Keratinocyte (primary cell): ENCODE measurements around the gene FNDC3B. TPM values are rescaled to one million over a fixed set of nuclear protein-coding genes. Genes with fewer than 3 reads are reported as not detected.
A peak's percentile ranks its signal among the peaks of the same experiment; 100 is the strongest.

ENCODE experiments used
- DNase-seq: peaks from one replicate; pipeline ENCODE4 v3.0.0-alpha.2; 2011; ENCODE audit warnings: low read depth, missing footprints, low spot score
- FAIRE-seq: peaks from 2 replicates; lab custom pipeline; 2011; peaks lifted over from hg19 to GRCh38; lab: Jason Lieb, UNC
- H2AFZ ChIP-seq: 2 replicates; pipeline ENCODE4 v1.6.0; 2012; ENCODE audit warnings: low read length, control low read depth, inconsistent platforms; ENCODE audit not compliant: control insufficient read depth
- H3K27ac ChIP-seq: 2 replicates; pipeline ENCODE4 v1.5.1; 2011; ENCODE audit warnings: low read length; ENCODE audit not compliant: control insufficient read depth, insufficient read depth
- H3K27me3 ChIP-seq: 3 replicates; pipeline ENCODE4 v1.6.0; 2011; ENCODE audit warnings: low read length; ENCODE audit not compliant: control insufficient read depth, insufficient read depth; ENCODE audit errors: extremely low read depth
- H3K36me3 ChIP-seq, 2 experiments: 2 replicates in 1 of 2; 3 replicates in 1 of 2; pipeline ENCODE4 v1.5.1; 2011; ENCODE audit warnings: low read length in 2 of 2, mild to moderate bottlenecking in 1 of 2; ENCODE audit not compliant: control insufficient read depth in 2 of 2, insufficient read depth in 2 of 2; ENCODE audit errors: extremely low read depth in 1 of 2
- H3K4me1 ChIP-seq: 3 replicates; pipeline ENCODE4 v1.5.1; 2011; ENCODE audit warnings: low read length; ENCODE audit not compliant: control insufficient read depth, insufficient read depth; ENCODE audit errors: extremely low read depth
- H3K4me2 ChIP-seq: 3 replicates; pipeline ENCODE4 v1.6.0; 2011; ENCODE audit warnings: low read depth, low read length; ENCODE audit not compliant: control insufficient read depth, insufficient read depth; ENCODE audit errors: extremely low read depth
- H3K4me3 ChIP-seq, 3 experiments: fragments of 200-600 bp in 1 of 3; sonication (generic) in 1 of 3; 2 replicates in 2 of 3; 3 replicates in 1 of 3; pipeline ENCODE4 v1.5.1; 2011 to 2016; ENCODE audit warnings: low read length in 3 of 3, mild to moderate bottlenecking in 3 of 3, control low read depth in 2 of 3, inconsistent platforms in 1 of 3, low read depth in 1 of 3, mixed read lengths in 1 of 3, mixed run types in 1 of 3, moderate library complexity in 1 of 3; ENCODE audit not compliant: control insufficient read depth in 2 of 3, insufficient read depth in 2 of 3; ENCODE audit errors: extremely low read depth in 1 of 3
- H3K79me2 ChIP-seq: 2 replicates; pipeline ENCODE4 v1.6.0; 2012; ENCODE audit warnings: low read length; ENCODE audit not compliant: control insufficient read depth, insufficient read depth
- H3K9ac ChIP-seq: 3 replicates; pipeline ENCODE4 v1.6.0; 2011; ENCODE audit warnings: low read length; ENCODE audit not compliant: control insufficient read depth, insufficient read depth; ENCODE audit errors: extremely low read depth
- H3K9me1 ChIP-seq: 3 replicates; pipeline ENCODE4 v1.6.0; 2011; ENCODE audit warnings: low read length; ENCODE audit not compliant: control insufficient read depth, insufficient read depth; ENCODE audit errors: extremely low read depth
- H3K9me3 ChIP-seq: 2 replicates; pipeline ENCODE4 v1.5.1; 2012; ENCODE audit warnings: low read depth, low read length; ENCODE audit not compliant: control insufficient read depth
- H4K20me1 ChIP-seq: 3 replicates; pipeline ENCODE4 v1.6.0; 2011; ENCODE audit warnings: low read length; ENCODE audit not compliant: control insufficient read depth, insufficient read depth; ENCODE audit errors: extremely low read depth
- CTCF ChIP-seq, 3 experiments: IDR thresholded peaks in 1 of 3; conservative IDR thresholded peaks in 1 of 3; optimal IDR thresholded peaks in 1 of 3; 2 replicates in 2 of 3; 3 replicates in 1 of 3; pipeline versions ENCODE3 to v1.5.1; 2011; ENCODE audit warnings: low read length in 3 of 3, mild to moderate bottlenecking in 3 of 3, moderate library complexity in 2 of 3, control low read depth in 1 of 3, inconsistent platforms in 1 of 3; ENCODE audit not compliant: insufficient read depth in 2 of 3; ENCODE audit errors: extremely low read depth in 1 of 3
- EZH2 ChIP-seq: IDR thresholded peaks from one replicate; pipeline ENCODE4 v1.6.1; 2012; ENCODE audit warnings: inconsistent platforms, mild to moderate bottlenecking, low read length, moderate library complexity
- dilution Hi-C: fragments of 300-500 bp; cut with MboI; formaldehyde crosslinking; loops from one replicate; pipeline ENCODE4 v1.7.0; 2020; ENCODE audit warnings: low sequenced_read_pairs; ENCODE audit not compliant: extremely low pct_ligation_motif_present
- polyA plus RNA-seq, 5 experiments: library from polyadenylated mRNA; depleted of rRNA in 3 of 5; stranded (reverse) in 3 of 5; stranded (forward) in 1 of 5; unstranded in 1 of 5; fragments of >200 nt; gene quantifications; 1 replicate in 1 of 5; 2 replicates in 3 of 5; 3 replicates in 1 of 5; pipeline versions ENCODE4 v1.2.1 to v1.2.3, GENCODE V29; 2011 to 2012; ENCODE audit warnings: missing spikeins in 2 of 5, low read depth in 1 of 5, low replicate concordance in 1 of 5

Gene FNDC3B
- polyA plus RNA-seq, 1 donor (not counting 4 experiments of a cell fraction or from before 2014, with no cell fraction given), result 31.4 TPM

- no peaks in the 10 kb centered on the region for H3K79me2 ChIP-seq
- H3K27ac ChIP-seq, result no peak overlapping the region
- dilution Hi-C loops, result no loop called here
- DNase-seq (no peak), FAIRE-seq (no peak)
- no peak overlapping the region for H3K4me3 ChIP-seq
- no peak overlapping the region for H3K4me2 ChIP-seq
- H3K36me3 ChIP-seq, result peaks cover 14 to 21% of the 10 kb centered on the region in 2 experiments
- TF ChIP-seq EZH2 (no peak), CTCF (optimal IDR thresholded peaks at IDR 0.05 in 1 of 3, IDR thresholded peaks at IDR 0.05 in 1 of 3, conservative IDR thresholded peaks at IDR 0.05 in 1 of 3; ENCODE audit: extremely low read depth in 1 of 3, insufficient read depth in 2 of 3, low read length in 3 of 3) (no peak)
- no peaks in the 10 kb centered on the region for H3K9me1 ChIP-seq
- no peak overlapping the region for H2AFZ ChIP-seq
- no peaks in the 10 kb centered on the region for H3K27me3 ChIP-seq
- no peaks in the 10 kb centered on the region for H4K20me1 ChIP-seq
- H3K9ac ChIP-seq, result no peak overlapping the region
- H3K4me1 ChIP-seq, result peaks cover 7% of the 10 kb centered on the region
- H3K9me3 ChIP-seq, result no peaks in the 10 kb centered on the region
These were observed 294.5 kb downstream of the FNDC3B start for GRCh38 chr3:172333692-172334457.

- Histone ChIP-seq H3K9me1 (no peaks in the 10 kb centered on the region), H3K27ac (peak overlapping the region; percentile 23), H4K20me1 (no peaks in the 10 kb centered on the region), H3K27me3 (no peaks in the 10 kb centered on the region), H3K79me2 (no peaks in the 10 kb centered on the region), H3K4me2 (peak overlapping the region; percentile 34), H3K9me3 (no peaks in the 10 kb centered on the region), H3K9ac (no peak overlapping the region), H2AFZ (no peak overlapping the region), H3K4me3 (no peak overlapping the region), H3K4me1 (peaks cover 7% of the 10 kb centered on the region), H3K36me3 (peaks cover 10 to 17% of the 10 kb centered on the region in 2 experiments)
- dilution Hi-C loops, result no loop called here
- TF ChIP-seq EZH2, result no peak
- TF ChIP-seq CTCF (optimal IDR thresholded peaks at IDR 0.05 in 1 of 3, IDR thresholded peaks at IDR 0.05 in 1 of 3, conservative IDR thresholded peaks at IDR 0.05 in 1 of 3; ENCODE audit: extremely low read depth in 1 of 3, insufficient read depth in 2 of 3, low read length in 3 of 3), result no peak
- FAIRE-seq (peak; percentile 53), DNase-seq (peak; percentile 28)
These were observed 295.4 kb downstream of the FNDC3B start for GRCh38 chr3:172334671-172335207.
